Stimulated activated naive CD8-positive, alpha-beta T cell treated with anti-CD3 and anti-CD28 coated beads, Interleukin-15, Interleukin-2, amounts not matched to agents 100 U/mL and 50 U/mL, for 24 hours (primary cell): ENCODE measurements around the gene PACRG.
A peak's percentile ranks its signal among the peaks of the same experiment; 100 is the strongest.

Experiments used
- ATAC-seq: fragments of 150-1000 bp; cut with Tn5 transposase; one replicate; pipeline ENCODE4 v1.10.0; 2021
- DNase-seq: peaks from one replicate; pipeline ENCODE4 v3.0.0; 2021

The PACRG gene

DNA sequence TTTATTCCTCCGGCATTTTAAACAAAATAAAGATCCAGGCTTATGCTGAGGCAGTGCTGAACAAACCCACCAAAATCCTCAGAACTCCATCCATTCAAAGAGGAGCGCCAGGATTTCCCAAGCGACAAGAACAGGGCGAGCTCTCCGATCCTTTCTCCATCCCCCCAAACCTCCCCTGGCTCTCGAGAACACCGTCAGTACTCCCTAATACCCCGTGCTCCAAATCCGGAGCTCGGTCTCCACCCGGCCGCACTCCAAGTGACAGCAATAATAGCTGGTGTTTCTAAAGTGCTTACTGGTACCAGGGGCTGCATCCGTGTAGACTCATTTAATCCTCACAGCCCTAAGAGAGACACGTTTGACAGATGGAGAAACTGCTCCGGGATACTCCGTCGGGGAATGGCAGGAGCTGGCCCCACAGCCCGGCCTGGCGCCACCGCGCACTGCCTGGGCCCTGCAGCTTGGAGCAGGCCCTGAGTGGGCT lies 409.7 kb downstream of the PACRG start:
- DNase-seq (no peak), ATAC-seq (no peak)

DNA sequence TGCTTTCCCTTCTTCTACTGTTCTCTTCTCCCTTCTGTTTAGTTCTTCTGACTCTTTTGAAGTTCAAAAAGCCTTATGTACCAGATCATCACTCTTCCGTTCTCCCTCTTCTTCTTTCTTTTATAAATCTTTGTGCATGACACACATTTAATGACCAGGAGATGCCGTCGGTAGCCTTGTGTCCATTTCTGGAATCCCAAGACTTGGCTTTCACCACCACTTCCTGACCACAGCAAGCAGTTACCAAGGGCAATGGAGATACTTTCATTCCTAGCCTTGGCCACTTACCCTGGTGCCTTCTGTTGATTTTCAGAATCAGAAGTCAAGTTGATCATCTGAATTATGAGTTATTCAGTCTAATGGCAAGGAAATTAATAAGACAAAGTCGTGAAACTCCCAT lies 418.3 kb downstream of the PACRG start:
- ATAC-seq (no peak), DNase-seq (no peak)

DNA sequence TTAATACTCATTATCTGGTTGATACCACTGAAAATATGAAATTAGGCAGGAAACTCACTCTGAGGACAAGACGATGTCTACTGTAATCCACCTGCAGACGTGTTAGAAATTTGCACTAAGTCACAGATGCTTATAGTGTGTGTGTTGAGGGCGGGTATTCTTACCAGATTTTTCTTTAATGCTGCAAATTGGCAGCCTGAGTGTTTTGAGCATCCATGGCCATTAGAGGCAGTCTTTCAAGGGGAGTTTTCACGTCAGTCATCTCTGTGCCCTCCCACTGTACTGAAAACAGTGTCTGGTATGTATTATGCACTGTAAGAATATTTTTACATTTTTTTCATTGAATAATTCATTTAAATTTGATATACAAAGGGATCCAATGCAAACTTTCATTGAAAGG lies 420.2 kb downstream of the PACRG start:
- DNase-seq (no peak), ATAC-seq (no peak)

DNA sequence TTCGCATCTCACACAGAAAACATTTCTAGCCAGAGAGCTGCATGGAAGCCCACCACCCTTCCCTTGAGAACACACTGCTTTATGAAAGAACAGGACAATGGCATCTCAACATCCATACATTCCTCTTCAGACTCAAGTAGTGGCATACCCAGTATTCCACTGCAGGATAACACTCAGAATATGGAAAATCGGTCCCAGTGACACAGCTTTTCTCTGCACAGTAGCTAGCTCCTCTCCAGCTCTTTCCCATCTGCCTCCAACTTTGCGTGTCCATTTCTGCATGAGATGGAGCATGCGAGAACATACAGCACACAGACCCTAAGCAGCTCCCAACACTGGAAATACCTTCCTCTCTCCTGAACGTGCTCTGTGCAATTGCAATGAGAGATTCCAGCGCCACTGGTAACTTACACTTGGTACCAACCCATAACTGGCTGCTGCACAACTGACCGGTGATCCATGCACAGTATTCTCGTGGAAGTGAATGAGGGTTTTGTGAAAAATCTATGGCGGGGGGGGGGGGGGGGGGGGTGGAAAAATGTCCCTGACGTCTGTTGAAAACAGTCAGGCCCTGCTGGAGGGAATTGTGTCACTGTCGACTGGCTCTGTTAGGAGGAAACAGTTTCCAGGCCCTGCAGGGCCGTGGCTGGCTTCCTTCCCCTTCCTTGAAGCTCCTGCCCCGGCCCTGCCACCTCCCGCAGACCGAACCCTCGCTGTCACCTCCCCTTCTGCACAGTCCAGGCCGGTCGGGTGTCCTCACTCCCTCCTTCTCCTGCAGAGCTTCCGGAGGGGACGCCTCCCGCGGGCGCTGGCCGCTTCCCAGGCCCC lies 420.9 kb downstream of the PACRG start:
- no peak for ATAC-seq
- DNase-seq: no peak

DNA sequence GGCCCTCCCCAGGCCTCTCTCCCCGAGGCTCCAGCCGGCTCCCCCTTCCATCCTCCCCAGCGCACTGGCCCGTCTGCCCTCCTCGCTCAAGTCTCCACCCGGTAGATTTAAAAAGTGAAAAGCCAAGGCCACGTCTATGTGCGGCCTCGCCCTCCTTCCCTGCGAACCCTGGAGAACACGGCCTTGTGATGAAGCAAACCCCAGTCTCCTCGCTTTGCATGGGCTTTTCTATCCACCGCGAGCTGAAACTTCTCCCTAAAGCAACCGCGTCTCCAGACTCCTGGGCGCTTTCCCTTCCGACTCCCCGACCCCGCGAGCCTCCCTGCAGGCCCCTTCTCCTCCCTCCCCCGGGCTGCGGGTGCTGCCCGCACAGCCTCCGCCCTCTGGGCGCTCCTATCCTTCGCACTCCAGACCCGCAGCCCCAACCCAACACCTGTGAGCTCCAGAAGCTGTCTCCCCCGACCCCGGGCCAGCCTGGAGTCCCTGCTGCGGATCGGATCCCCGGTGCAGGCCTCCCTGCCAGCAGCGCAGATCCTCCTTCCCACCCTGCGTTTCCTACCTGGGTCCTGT lies 421.6 kb downstream of the PACRG start:
- DNase-seq: no peak
- ATAC-seq: no peak

DNA sequence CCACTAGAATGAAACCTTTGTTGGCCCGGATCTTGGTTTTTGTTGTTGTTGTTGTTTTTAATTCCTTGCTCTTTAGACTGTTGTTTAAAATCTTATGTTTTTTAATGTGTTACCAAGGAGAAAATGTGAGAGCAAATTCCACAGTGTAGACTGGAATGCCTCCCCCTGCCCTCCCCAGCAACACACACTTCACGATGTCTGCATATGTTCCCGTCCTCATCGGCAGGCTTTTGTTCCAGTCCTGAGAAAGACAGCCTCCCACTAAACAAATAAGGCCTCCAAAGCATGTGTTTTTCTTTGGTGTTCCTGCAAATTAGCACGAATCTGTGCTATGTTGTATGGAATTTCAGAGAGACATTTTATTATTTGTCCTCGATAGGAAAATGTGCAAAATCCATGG lies 423.4 kb downstream of the PACRG start:
- ATAC-seq (no peak), DNase-seq (no peak)

DNA sequence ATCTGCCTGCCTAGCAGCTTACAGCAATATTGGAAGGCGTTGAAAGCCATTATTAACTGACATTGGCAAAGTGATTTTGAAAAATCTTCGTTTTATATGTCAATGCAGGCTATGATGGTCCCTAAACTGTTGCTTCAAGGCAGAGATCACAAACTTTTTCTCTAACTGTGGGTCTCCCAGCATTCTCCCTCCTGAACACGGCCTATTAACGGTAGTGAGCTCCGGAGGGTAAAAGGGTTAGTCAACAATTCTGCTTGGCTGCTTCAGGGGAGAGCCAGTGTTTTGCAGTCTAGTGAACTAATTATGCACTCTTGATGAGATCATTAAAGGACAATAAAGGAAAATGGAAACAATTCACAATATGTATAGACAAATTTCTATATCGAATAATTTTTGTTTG lies 424.9 kb downstream of the PACRG start:
- DNase-seq (no peak), ATAC-seq (no peak)

DNA sequence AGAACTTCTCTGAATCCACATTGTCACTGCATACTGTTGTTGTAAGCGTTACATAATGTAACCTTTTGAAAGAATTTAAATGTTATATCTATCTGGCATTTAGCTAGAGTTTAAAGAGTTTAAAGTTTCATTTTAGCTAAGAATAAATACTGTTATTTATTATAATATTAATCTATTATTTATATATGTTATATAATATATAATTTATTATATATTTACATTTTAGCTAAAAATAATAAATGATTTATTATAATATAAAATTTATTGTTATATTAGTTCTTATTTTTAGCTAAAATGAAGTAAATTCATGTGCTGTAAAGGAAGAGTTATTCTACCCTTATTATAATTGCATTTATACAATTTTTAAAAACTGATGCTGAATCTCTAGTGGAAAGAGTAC lies 431.3 kb downstream of the PACRG start:
- ATAC-seq (no peak), DNase-seq (no peak)

DNA sequence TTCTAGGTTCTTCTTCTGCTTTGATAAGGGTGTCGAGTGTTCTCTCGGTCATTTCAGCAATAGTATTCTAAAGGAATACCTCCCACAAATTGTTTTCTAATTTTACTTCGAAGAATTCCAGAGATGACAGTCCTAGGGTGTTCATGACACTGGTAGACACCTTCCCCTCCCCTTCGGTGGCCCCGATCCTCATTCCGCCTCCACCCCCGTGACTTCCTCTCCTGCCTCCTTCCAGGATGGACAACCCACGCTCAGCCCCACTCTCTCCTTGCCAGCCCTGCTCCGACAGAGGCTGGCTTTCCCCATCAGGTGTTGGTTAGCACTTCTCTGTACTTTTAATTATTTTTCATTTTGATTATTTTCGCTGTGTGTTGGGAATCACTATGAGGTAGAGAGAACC lies 431.9 kb downstream of the PACRG start:
- ATAC-seq: no peak
- DNase-seq: no peak

DNA sequence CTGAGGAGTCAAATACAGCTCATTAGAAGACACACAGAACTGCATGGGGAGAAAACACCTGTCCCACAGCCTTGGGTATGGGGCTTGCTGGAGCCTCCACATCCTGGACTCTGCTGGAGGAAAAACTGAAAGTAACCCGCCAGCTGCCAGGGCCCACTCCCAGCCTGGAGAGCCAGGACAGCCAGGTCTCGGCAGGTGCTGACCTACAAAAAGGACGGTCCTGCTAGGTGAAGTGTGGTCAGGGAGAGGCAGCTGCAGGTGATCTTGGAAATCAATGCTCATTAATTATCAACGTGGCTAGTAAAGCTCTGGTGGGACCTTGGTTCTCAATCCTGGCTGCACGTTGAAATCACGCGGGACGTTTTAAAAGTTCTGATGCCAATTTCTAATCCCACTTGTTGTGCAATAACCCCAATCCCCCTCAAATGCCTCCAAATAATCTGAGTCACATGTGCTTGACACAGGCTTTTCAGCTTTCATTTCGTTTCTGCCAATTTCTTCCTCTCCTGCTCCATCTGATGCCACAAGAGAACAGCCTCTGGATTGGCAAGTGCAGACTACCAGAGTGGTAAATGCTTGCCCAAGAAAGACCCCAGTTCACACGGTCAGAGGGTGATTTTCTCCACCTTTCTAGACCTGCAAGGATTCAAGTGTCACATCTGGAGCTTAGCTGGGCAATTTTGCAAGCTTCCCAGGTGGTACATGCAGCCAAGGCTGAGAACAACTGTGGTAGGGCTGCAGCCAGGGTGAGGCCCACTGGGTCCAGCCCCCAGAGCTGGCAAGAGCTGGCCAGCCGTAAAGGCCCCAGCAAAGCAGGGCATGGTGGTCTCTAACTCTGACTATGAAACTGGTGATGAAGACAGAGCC lies 434.5 kb downstream of the PACRG start:
- DNase-seq (no peak), ATAC-seq (no peak)

DNA sequence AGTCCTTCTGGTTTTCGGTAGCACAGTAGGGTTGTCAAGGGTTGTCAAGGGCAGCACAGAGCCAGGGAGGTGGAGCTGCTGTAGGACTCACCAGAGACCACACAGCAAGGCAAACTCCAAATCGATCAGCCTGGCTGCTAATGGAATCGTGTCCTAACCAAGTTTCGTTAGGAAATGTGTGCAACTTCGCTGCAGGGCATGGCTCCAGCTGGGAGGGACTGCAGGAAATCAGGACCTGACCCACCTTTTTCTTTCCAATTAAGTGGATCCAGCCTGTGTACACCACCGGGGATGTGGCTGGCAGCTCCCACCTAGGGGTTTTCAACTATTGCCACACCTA lies 435.1 kb downstream of the PACRG start:
- ATAC-seq: no peak

DNA sequence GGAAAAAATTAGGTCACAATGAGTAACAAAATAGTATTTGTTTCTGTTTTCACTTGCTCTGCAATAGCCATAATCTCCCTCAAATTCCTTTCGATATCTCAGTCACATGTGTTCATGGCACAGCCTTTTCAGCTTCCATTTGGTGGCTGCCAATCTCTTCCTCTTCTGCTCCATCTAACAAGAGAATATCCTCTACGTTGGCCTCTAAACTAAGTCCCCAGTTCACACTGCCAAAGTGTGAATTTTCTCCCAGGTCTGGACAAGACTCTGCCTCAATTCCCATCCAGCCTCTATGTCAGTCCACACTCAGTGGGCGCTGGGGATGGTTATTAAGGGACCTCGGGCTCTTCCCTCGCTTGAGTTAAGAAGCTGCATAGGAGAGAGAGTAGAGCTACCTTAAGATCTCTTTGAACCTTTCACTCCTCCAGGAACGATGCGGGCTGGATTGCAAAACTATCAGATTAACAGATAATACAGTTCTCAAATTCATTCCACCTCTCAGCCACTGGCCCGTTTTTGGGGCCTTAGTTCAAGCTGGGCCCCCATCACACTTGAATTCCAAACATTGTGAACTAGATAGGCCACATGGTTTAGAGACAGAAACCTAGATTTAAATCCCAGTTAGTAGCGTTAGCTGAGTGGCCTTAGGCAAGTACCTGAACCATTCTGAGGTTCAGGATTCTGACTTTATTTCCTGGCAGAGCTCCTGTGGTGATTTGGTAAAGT lies 436.6 kb downstream of the PACRG start:
- ATAC-seq (no peak), DNase-seq (no peak)

More for the DNA sequence above, 435.1 kb downstream of the PACRG start:
- DNase-seq: no peak

DNA sequence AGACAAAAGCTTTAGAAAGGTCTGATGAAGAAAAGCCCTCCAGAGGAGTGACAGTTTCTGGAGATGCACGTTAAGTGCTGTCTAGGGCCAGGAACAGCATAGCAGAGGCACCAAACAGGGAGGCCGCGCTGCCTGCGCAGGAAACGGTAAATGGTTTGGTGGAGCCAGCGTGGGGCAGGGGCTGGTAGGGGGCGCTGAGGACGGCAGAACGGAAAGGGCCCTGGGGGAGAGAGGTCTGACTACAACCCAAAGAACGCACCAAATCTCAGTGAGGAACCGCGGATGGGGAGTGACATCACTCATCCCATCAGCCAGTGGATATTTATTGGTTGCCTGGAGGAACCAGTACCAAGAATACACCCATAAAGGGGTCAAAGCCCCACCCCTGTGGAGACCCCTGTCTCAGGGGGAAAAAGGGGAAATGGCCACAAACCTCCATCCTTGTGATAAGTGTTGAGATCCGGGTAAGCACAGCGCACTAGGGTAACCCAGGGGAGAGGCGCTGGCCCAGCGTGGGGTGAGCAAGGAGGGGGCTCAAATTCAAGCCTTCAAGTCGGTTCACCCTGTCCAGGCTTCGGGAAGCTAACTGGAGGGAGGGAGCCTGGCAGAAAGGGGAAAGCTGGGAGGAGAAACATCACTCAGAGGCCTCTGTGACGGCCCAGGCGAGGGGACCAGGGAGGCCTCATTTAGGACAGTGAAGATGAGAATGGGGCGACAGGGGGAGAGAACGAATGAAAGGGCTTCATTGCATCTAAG lies 437.6 kb downstream of the PACRG start:
- ATAC-seq: no peak

DNA sequence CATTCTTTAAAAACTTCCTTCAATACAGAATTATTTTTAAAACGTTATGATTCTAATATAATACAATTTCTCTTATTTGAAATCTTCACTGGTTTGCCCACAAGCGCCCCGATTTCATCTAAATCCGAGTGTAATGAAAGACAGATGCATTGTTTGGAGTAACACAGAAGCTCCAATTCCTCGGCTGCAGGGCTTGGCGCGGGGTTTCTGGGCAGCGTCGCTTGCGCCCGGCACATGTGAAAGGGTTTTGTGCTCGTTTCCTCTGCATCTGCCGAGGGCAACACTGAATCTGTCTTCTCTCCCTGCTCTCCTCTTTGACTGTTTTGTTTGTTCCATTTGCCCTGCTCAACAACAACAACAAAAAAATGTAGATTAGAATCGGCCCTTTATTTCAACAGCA lies 438.1 kb downstream of the PACRG start:
- DNase-seq (no peak), ATAC-seq (no peak)

More for the DNA sequence above, 437.6 kb downstream of the PACRG start:
- DNase-seq: no peak

DNA sequence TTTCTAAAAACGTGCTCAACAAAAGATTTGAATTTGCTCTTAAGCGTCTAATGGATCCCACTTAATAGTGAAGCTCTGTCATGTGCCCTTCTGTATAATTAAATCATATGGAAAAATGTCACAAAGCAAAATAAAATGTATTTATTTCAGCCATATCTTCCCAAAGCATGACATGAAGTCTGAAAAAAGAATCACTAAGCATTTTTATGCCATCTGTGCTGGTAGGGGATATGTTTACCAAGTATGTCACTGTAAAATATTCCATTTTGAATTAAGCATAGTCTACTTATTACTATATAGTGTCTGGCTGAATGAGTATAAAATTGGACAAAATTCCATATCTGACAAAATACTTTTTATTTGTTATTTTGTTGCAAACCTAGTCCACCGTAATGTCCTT lies 438.7 kb downstream of the PACRG start:
- no peak for ATAC-seq
- DNase-seq: no peak

DNA sequence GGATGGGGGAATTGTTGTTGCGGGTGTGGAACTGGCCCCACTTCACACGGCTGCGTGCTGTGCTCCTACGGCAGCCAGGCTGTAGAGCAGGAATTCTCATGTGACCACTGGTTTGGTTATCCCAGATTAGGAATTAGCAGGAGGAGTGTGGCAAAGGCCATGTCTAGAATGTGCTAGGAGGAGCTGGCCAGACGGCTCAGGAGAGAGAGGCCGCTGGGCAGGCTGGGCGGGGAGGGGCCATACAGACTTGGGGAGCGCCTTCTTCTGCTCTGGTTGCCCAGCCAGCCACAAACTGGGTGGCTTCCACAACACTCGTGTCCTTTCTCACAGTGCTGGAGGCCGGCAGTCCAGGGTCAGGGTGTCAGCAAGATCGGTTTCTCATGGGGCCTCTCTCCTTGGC lies 441.7 kb downstream of the PACRG start:
- ATAC-seq (no peak), DNase-seq (no peak)

DNA sequence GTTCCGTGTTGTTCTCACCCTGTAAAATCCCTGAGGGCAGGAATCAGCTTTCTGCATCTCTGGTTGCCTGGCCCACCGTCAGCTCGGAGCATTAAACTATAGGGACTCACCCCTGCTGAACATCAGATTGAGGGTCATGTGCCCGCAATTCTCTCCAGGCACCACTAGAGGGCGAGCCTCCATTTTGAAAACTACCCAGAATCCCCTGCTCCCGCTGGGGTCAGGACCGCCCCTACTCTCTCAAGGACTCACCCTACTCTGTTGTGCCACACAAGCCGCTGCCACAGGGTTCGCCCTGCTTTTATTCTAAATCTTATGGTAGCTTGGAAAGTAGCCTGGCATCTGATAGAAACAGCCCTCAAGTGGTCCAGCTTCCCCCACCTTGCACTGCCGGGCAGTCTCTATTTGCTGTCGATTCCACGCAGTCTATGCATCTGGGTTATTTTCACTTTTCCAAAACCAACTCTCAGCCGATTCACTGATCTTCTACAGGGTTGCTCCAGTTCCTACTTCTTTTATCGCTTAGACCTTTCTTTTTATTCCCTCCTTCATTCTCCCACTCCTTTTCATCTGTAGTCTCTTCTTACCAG lies 442.6 kb downstream of the PACRG start:
- peak; percentile 43 for DNase-seq
- peak; percentile 76 for ATAC-seq

DNA sequence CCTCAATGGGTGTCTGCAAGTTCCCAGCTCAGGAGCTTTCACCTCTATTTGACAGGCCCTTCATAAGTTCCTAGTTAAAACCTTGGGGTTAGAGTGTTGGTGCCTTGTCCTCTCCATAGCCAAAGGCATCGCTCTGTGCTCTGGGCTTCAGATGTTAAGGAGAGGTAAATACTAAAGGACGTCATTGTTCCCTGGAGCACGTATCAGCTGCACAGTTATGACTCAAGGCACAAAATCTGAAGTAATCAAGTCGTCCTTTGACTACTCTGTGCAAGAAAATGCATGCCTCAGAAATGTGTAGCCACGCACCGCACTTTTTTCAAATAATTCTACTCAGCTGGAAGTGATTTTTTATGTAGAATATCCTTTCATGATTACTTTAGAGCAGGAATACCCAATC lies 446.0 kb downstream of the PACRG start:
- DNase-seq: no peak
- no peak for ATAC-seq

DNA sequence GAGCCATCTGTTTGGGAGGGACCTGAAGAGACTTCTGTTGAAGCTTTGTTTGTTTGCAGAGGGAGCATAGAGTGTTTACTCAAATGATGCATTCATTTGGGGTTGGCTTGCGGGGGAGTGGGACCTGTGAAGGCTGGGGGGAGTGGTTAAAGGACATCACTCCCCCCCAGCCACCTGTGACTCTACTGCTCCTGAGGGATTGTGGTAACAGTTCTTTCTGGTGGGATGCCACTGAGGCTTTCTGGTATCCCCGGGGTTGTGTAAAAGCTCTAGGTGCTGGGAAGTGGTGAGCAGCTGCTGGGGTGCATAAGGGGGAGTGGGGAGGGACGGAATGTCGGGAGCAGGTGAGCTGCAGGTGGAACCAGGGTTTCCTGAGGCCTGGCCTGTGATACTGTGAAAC lies 447.5 kb downstream of the PACRG start:
- no peak for DNase-seq
- ATAC-seq: no peak

DNA sequence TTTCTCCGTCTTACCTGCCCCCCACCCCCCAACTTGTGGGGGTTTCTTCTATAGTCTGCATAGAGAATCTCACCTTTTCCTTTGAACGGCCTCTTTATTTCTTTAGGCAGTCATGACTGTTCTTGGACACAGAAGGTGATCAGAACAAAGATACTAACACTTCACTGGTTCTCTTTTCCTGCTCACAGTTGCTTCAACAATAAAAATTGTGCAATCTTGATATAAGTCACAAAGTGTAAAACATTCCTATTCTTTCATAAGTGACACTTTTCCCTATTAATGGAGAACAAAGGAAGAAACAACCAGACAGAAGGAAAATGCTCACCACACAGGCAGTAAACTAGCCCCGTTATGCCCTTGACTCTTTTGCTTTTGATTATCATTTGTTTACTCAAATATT lies 448.3 kb downstream of the PACRG start:
- ATAC-seq (no peak), DNase-seq (no peak)

DNA sequence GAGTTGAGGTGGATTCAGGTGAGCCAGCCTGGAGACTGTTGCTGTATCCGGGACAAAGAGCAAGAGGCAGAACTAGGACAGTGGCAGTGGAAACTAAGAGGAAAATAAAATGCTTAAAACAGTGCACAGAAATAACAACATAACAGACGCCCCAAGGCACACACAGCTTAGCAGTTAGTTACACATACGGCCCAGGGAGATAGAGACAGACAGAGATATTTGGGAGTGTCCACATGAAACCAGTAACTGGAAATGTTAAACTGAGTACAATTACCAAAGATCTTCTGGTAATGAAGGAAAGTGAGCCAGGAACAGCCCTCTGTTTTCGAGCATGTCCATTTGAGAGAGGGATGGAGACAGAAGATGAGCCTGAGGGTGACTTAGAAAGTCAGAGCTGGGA lies 449.2 kb downstream of the PACRG start:
- ATAC-seq (no peak), DNase-seq (no peak)
